ENCODE data around the gene IL13RA2.

- TF ChIP-seq CTCF (IDR thresholded peaks at IDR 0.05): no peak
- TF ChIP-seq POLR2A (IDR thresholded peaks at IDR 0.05): no peak
These were observed 55.2 kb downstream of the IL13RA2 start for GRCh38 chrX:114962209-114962608.
